ENCODE results near the gene PPP1R37.

GRCh38 chr19:45158503-45159209 is 65.7 kb downstream of the PPP1R37 start:
- TF ChIP-seq CTCF (IDR thresholded peaks at IDR 0.05; ENCODE audit: control extremely low read depth in 1 of 3, insufficient read depth in 1 of 3, low read depth in 1 of 3, low read length in 3 of 3) (no peak), CEBPB (IDR thresholded peaks at IDR 0.05; ENCODE audit: low read depth, low read length) (no peak), EP300 (IDR thresholded peaks at IDR 0.05; ENCODE audit: borderline replicate concordance in 1 of 2, low read depth in 2 of 2, low read length in 2 of 2) (no peak), EZH2 (IDR thresholded peaks at IDR 0.05; ENCODE audit: low read depth, low read length, severe bottlenecking) (no peak), TBP (IDR thresholded peaks at IDR 0.05; ENCODE audit: low read depth, low read length) (no peak), PHF8 (conservative IDR thresholded peaks at IDR 0.05; ENCODE audit: low read depth, low read length) (no peak), MAX (IDR thresholded peaks at IDR 0.05) (no peak), RXRA (IDR thresholded peaks at IDR 0.05; ENCODE audit: insufficient read depth, low read depth, low read length) (no peak), POLR2A (IDR thresholded peaks at IDR 0.05; ENCODE audit: control extremely low read depth in 1 of 2, low read depth in 2 of 2, low read length in 2 of 2) (no peak), KDM1A (IDR thresholded peaks at IDR 0.05; ENCODE audit: borderline replicate concordance, low read length) (no peak), RFX5 (IDR thresholded peaks at IDR 0.05; ENCODE audit: borderline replicate concordance, low read depth, low read length) (no peak), SIRT6 (IDR thresholded peaks at IDR 0.05; ENCODE audit: low read length) (no peak), JUN (IDR thresholded peaks at IDR 0.05; ENCODE audit: low read depth, low read length) (no peak)
- TF ChIP-seq, protein P1, sequence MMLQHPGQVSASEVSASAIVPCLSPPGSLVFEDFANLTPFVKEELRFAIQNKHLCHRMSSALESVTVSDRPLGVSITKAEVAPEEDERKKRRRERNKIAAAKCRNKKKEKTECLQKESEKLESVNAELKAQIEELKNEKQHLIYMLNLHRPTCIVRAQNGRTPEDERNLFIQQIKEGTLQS (IDR thresholded peaks at IDR 0.05; ENCODE audit: insufficient read depth, low read depth, low read length), result no peak
